D721Med (cell line): ENCODE data around the gene NENF.
"Not testable (repeated sequence)": the region's sequence is repeated elsewhere in the genome, so short reads cannot be mapped to it uniquely, and the experiment has no call there.

Experiments
- DNase-seq: peaks from one replicate; pipeline ENCODE4 v3.0.0; 2011; ENCODE audit warnings: low spot score; ENCODE audit not compliant: insufficient read length
- FAIRE-seq: peaks from 2 replicates; lab custom pipeline; 2011; peaks lifted over from hg19 to GRCh38; lab: Jason Lieb, UNC
- CTCF ChIP-seq: IDR thresholded peaks from 2 replicates; pipeline ENCODE4 v1.5.1; 2012; ENCODE audit warnings: mild to moderate bottlenecking, control low read depth; ENCODE audit not compliant: insufficient read depth; ENCODE audit errors: missing control alignments

The NENF gene

GRCh38 chr1:212470059-212470458, 37.3 kb downstream of the NENF start:
- no peak for TF ChIP-seq CTCF
- DNase-seq (no peak), FAIRE-seq (no peak)

- no peak for FAIRE-seq
These were observed 38.6 kb downstream of the NENF start for GRCh38 chr1:212471286-212471685.

GRCh38 chr1:212471891-212472675, 39.4 kb downstream of the NENF start:
- no peak for TF ChIP-seq CTCF
- FAIRE-seq (no peak), DNase-seq (no peak)

More at GRCh38 chr1:212471286-212471685, 38.6 kb downstream of the NENF start:
- no peak for TF ChIP-seq CTCF
- DNase-seq = no peak

- FAIRE-seq (no peak), DNase-seq (no peak)
- TF ChIP-seq CTCF = no peak
These were observed 41.0 kb downstream of the NENF start for GRCh38 chr1:212473729-212474128.

- DNase-seq (no peak), FAIRE-seq (no peak)
- no peak for TF ChIP-seq CTCF
These were observed 42.4 kb downstream of the NENF start for GRCh38 chr1:212475151-212475550.

- not testable (repeated sequence) for DNase-seq, FAIRE-seq
These were observed 43.1 kb downstream of the NENF start for GRCh38 chr1:212475831-212476230.

- FAIRE-seq = peak; percentile 90
- peak; percentile 96 for TF ChIP-seq CTCF
- DNase-seq = peak; percentile 83
These were observed 44.4 kb downstream of the NENF start for GRCh38 chr1:212477014-212477679.
